ENCODE measurements around the gene RNASE13.

The RNASE13 gene

DNA sequence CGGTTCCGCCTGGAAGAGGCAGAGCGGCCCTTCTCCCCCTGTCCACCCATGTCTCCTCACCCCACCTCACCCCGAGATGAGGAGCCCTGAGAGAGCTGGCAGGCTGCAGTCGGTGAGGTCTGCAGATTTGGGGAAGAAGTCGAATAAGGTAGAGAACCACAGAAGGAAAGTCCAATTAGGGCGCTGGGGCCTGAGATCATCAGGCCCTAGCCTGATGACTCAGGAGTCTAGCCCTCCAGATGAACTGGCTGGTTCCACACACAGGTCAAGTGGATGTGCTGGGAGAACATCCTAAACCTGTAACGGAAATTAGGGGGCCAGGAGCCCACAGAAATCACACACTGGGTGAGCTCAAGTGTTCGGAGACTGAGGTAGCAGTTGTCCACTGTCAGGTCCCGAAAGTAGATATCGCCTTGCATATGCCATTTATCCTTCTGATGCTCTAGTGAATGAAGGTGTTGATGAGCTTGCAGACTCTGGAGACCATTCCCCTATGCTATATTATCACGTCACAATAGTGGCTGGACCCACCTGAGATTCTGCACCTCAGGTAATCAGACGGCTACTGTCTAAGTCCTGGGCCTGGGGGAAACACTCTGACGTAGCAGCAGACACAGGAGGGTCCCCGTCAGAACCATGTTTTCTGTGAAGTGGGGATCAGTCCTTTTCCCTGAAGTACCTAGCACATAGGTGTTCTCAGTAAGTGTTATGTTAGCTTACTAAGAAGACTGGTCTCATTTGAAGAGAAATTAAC, 45.7 kb downstream of the RNASE13 start:
- no peak for TF ChIP-seq FOXP2 (optimal IDR thresholded peaks at IDR 0.05; ENCODE audit: borderline replicate concordance, extremely low read depth, extremely low read length, insufficient read depth)
- TF ChIP-seq TAF1 (IDR thresholded peaks at IDR 0.05; ENCODE audit: borderline replicate concordance, insufficient read depth, low read length): no peak
- TF ChIP-seq, protein P1, sequence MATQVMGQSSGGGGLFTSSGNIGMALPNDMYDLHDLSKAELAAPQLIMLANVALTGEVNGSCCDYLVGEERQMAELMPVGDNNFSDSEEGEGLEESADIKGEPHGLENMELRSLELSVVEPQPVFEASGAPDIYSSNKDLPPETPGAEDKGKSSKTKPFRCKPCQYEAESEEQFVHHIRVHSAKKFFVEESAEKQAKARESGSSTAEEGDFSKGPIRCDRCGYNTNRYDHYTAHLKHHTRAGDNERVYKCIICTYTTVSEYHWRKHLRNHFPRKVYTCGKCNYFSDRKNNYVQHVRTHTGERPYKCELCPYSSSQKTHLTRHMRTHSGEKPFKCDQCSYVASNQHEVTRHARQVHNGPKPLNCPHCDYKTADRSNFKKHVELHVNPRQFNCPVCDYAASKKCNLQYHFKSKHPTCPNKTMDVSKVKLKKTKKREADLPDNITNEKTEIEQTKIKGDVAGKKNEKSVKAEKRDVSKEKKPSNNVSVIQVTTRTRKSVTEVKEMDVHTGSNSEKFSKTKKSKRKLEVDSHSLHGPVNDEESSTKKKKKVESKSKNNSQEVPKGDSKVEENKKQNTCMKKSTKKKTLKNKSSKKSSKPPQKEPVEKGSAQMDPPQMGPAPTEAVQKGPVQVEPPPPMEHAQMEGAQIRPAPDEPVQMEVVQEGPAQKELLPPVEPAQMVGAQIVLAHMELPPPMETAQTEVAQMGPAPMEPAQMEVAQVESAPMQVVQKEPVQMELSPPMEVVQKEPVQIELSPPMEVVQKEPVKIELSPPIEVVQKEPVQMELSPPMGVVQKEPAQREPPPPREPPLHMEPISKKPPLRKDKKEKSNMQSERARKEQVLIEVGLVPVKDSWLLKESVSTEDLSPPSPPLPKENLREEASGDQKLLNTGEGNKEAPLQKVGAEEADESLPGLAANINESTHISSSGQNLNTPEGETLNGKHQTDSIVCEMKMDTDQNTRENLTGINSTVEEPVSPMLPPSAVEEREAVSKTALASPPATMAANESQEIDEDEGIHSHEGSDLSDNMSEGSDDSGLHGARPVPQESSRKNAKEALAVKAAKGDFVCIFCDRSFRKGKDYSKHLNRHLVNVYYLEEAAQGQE (IDR thresholded peaks at IDR 0.05; ENCODE audit: insufficient read depth in 1 of 2, low read depth in 2 of 2, low read length in 2 of 2): no peak
- TF ChIP-seq SIN3A (IDR thresholded peaks at IDR 0.05; ENCODE audit: borderline replicate concordance, insufficient read depth, low read length): no peak
- no peak for TF ChIP-seq POLR2AphosphoS5 (IDR thresholded peaks at IDR 0.05; ENCODE audit: low read depth, low read length)

DNA sequence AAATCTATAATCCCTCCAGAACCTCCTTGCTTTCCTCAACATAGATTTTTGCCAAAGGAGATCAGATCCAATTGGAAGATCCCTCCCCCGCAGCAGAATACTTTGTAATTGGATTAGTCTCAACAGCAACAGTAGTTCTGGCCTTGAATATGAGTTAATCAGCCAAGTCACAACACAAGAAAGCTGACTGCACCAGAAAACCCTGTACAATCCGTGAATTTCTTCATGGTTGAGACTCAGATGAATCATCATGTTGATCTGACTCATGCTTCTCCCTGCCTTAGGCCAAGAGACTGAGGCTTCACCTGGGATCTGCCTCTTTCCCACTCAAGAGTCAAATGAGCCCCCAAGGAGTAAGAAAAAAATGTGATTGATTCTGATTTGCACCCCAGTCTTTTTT, 47.8 kb downstream of the RNASE13 start:
- no peak for TF ChIP-seq POLR2AphosphoS5 (IDR thresholded peaks at IDR 0.05; ENCODE audit: low read depth, low read length)
- TF ChIP-seq, protein P1 (IDR thresholded peaks at IDR 0.05; ENCODE audit: insufficient read depth in 1 of 2, low read depth in 2 of 2, low read length in 2 of 2): no peak
- no peak for TF ChIP-seq TAF1 (IDR thresholded peaks at IDR 0.05; ENCODE audit: borderline replicate concordance, insufficient read depth, low read length)
- no peak for TF ChIP-seq FOXP2 (optimal IDR thresholded peaks at IDR 0.05; ENCODE audit: borderline replicate concordance, extremely low read depth, extremely low read length, insufficient read depth)
- TF ChIP-seq SIN3A (IDR thresholded peaks at IDR 0.05; ENCODE audit: borderline replicate concordance, insufficient read depth, low read length): no peak

Data from PFSK-1 (cell line).